CD4-positive, alpha-beta T cell treated with Interleukin-21 for 1 hour (primary cell): ENCODE results near the gene XRN2.

Experiments used
- DNase-seq: peaks from one replicate; pipeline ENCODE4 v3.0.0-alpha.2; 2020

XRN2 gene, protein sequence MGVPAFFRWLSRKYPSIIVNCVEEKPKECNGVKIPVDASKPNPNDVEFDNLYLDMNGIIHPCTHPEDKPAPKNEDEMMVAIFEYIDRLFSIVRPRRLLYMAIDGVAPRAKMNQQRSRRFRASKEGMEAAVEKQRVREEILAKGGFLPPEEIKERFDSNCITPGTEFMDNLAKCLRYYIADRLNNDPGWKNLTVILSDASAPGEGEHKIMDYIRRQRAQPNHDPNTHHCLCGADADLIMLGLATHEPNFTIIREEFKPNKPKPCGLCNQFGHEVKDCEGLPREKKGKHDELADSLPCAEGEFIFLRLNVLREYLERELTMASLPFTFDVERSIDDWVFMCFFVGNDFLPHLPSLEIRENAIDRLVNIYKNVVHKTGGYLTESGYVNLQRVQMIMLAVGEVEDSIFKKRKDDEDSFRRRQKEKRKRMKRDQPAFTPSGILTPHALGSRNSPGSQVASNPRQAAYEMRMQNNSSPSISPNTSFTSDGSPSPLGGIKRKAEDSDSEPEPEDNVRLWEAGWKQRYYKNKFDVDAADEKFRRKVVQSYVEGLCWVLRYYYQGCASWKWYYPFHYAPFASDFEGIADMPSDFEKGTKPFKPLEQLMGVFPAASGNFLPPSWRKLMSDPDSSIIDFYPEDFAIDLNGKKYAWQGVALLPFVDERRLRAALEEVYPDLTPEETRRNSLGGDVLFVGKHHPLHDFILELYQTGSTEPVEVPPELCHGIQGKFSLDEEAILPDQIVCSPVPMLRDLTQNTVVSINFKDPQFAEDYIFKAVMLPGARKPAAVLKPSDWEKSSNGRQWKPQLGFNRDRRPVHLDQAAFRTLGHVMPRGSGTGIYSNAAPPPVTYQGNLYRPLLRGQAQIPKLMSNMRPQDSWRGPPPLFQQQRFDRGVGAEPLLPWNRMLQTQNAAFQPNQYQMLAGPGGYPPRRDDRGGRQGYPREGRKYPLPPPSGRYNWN

GRCh38 chr20:21303061-21303871, at the start of gene XRN2:
Gene XRN2 (plus strand): TSS chr20:21303331. CDS start chr20:21303399, 68 bp downstream.
- DNase-seq = peak; percentile 94

- DNase-seq = no peak
These were observed 45.9 kb upstream of the XRN2 start for GRCh38 chr20:21257192-21257591.

- no peak for DNase-seq
These were observed 44.7 kb upstream of the XRN2 start for GRCh38 chr20:21258411-21258810.

DNA sequence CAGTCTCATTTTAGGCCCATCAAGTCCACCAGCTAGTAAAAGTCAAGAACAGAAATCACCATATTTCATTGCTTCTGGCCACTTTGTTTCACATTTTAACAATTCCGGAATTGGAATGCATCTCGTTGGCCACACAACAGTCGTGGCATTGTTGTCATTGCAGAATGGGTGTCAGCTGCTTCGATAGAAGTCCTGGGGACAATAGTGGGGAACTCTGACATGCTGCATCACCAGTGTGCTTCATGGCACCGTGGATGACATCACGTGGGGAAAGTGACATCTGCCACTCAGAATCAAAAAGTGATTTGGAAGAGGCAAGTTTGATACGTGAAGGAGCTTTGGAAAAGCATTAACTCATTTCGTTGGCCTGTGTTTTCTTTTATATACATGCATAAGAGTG, 43.8 kb upstream of the XRN2 start:
- no peak for DNase-seq

DNA sequence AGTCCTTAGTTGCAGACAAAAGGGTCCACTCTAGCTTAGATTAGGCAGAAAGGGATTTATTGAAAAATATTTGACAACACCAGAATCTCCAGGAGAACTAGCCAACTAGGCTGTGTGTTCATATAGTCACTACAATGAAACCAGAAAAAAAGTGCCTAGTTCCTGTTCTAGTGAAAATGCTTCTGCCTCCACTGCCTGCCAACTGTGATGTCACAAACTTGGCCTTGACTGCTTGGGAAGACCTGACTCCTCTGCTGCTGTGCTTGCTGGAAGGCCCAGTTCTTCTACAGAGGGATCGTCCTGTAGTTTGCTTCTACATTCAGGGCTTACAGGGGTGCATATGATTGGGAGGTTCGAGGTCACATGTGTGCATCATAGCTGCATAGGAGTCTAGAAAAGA, 40.3 kb upstream of the XRN2 start:
- DNase-seq = no peak

DNA sequence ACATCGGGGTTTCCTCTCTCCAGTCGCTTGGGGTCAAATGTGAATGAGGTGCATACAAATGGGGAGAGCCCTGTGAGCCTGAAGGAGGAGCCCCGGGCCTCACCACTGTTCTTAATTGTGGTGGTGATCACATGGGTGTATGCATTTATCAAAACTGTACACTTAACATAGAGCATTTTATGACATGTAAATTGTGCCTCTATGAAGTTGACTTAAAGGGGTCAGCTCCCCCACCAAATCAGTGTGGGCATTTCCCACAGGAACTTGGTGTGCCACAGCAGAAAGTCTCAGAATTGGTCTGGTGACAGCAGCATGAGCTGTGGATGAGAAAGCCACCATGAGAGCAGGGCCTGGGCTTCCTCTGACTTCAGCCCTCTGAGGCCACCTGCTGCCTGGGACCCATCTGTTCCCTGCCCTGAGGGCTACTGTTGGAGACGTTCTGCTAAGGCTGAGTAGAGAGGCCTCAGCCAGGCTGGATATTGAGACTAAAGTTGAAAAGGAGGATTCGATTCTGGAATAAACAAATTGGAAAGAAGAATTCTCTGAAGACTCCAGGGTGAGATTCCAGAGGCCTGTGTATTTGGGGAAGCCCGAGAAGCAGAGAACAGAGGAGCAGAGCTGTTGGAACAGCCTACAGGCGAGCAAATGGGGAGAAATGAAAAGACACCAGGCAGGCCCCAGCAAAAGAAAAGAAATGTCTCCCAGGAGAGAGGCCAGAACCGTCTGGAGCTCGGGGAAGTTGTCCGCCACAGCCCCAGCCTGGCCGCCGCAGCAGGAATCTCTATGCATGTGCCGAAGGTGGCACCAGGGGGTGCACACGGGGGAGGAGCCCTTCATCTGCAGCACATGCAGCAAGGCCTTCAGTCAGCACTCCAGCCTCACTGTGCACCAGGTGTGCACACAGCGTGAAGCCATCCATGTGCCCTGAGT, 37.6 kb upstream of the XRN2 start:
- DNase-seq = no peak

- no peak for DNase-seq
These were observed 37.0 kb upstream of the XRN2 start for GRCh38 chr20:21266191-21266536.

DNA sequence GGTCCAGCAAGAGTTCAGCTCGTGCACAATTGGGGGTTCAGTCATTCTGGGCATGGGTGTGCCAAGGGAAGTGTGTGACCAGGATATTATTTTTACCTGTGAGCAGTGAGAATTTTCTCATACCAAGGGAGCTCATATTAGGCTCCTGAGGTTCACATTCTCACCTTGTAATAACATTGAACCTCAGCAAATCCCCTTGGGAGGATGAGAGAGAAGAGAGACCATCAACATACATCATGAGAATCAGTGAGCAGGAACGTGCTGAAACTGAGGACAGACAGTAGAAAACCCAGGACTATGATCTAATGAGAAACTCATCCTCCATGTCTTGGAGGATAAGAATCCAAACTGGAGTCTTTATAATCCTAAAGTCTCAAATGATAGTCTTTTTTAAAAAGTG, 33.4 kb upstream of the XRN2 start:
- no peak for DNase-seq

- no peak for DNase-seq
These were observed 32.3 kb upstream of the XRN2 start for GRCh38 chr20:21270806-21271205.

DNA sequence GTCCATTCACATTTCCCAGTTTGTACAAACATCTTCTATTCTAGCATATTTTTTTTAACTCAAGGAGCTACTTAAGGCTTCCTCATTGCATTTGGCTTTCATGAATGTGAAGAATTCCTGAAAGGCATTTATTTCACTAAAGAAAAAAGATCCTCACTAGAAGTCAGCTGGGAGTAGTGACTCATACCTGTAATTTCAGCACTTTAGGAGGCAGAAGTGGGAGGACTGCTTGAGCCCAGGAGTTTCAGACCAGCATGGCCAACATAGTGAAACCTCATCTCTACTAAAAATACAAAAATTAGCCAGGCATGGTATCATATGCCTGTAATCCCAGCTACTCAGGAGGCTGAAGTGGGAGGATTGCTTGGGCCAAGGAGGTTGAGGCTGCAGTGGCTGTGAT, 30.9 kb upstream of the XRN2 start:
- DNase-seq = no peak

GRCh38 chr20:21272679-21273078, 30.5 kb upstream of the XRN2 start:
- no peak for DNase-seq

GRCh38 chr20:21273755-21274386, 29.3 kb upstream of the XRN2 start:
- DNase-seq = no peak

- DNase-seq = no peak
These were observed 24.3 kb upstream of the XRN2 start for GRCh38 chr20:21278829-21279228.

DNA sequence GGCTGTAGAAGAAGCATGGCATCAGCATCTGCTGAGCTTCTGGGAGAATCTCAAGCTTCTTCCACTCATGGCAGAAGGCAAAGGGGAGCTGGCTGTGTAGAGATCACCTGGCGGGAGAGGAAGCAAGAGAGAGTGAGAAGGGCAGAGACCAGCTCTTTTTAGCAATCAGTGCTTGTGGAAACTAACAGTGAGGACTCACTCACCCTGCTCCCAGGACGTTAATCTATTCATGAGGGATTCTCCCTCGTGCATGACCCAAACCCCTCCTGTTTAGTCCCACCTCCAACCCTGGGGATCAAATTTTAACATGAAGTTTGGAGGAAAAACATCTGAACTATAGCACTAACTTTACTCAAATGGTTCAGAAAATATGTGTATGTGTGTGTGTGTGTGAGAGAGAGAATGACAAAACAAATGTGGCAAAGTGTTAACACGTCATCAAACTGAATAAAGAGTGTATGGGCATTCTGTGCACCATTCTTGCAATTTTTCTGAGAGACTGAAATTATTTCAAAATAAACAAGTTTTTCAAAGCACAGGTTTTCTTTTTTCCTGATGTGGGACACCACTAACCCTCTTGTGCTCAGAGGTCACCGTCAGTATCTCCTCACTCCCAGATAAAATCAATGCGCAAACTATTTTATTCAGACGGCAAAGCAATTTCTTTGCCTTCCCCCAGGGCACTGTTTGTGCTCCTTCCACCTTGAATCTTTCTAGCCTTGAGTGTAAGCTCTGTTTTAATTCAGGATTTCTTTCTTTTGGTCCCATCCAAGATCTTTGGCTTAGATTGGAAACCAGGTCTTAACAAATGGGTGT, 23.2 kb upstream of the XRN2 start:
- no peak for DNase-seq

DNA sequence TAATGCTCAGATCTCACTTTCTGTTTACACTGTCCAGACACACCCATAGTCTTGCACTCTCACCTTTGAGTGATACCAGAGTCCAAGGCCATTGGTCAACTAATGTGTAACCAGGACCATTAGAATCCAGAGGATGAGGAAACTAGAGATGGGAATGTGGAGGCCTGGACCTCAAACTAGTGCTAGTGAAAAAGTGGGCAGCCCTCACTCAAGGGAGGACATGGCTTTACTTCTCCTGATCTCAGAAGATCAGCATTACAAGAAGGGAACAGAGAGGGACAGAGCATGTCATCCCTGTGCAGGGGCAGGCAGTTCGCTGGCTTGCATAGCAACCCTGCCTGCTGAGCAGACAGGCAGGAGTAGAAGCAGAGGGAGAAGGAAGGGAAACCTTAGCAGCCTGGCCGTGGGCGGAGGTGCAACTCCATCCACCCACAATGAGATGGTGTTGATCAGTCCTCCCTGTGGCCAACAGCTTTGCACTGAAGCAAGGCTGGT, 22.6 kb upstream of the XRN2 start:
- no peak for DNase-seq

GRCh38 chr20:21286775-21287174, 16.4 kb upstream of the XRN2 start:
- no peak for DNase-seq

GRCh38 chr20:21288587-21289370, 14.4 kb upstream of the XRN2 start:
- DNase-seq = no peak

- DNase-seq = no peak
These were observed 13.5 kb upstream of the XRN2 start for GRCh38 chr20:21289651-21290050.

GRCh38 chr20:21291026-21291425, 12.1 kb upstream of the XRN2 start:
- no peak for DNase-seq

GRCh38 chr20:21294755-21295154, 8.4 kb upstream of the XRN2 start:
- no peak for DNase-seq
